Fibroblast of mammary gland (primary cell): ENCODE measurements around the gene KY.

Source experiments
- DNase-seq: peaks from one replicate; pipeline ENCODE4 v3.0.0-alpha.2; 2010; ENCODE audit warnings: low read depth
- H3K4me3 ChIP-seq: 2 replicates; pipeline ENCODE4 v1.5.1; 2011; ENCODE audit warnings: low read depth, mild to moderate bottlenecking, low read length, moderate library complexity; ENCODE audit not compliant: control insufficient read depth
- CTCF ChIP-seq: conservative IDR thresholded peaks from 2 replicates; pipeline ENCODE4 v1.5.1; 2011; ENCODE audit warnings: low read depth, low read length, inconsistent platforms; ENCODE audit not compliant: control insufficient read depth, insufficient read depth

KY gene

GRCh38 chr3:134608023-134608770 lies 42.6 kb downstream of the KY start:
- H3K4me3 ChIP-seq: no peak overlapping the region
- no peak for TF ChIP-seq CTCF
- DNase-seq: no peak

GRCh38 chr3:134607054-134608022 lies 43.5 kb downstream of the KY start:
- no peak overlapping the region for H3K4me3 ChIP-seq
- peak; percentile 37 for DNase-seq
- TF ChIP-seq CTCF: no peak

GRCh38 chr3:134606033-134607025 lies 44.5 kb downstream of the KY start:
- no peak for DNase-seq
- H3K4me3 ChIP-seq: no peak overlapping the region
- TF ChIP-seq CTCF: no peak

GRCh38 chr3:134605556-134605955 lies 45.3 kb downstream of the KY start:
- TF ChIP-seq CTCF: no peak
- DNase-seq: no peak
- no peak overlapping the region for H3K4me3 ChIP-seq

GRCh38 chr3:134603956-134604355 lies 46.9 kb downstream of the KY start:
- no peak for TF ChIP-seq CTCF
- no peak overlapping the region for H3K4me3 ChIP-seq
- no peak for DNase-seq

- TF ChIP-seq CTCF: no peak
- no peak for DNase-seq
- no peak overlapping the region for H3K4me3 ChIP-seq
Measured at GRCh38 chr3:134603480-134603879, 47.3 kb downstream of the KY start.
